GM19328 (cell line): ENCODE data around the gene TPK1.

Experiments
- ATAC-seq: cut with Tn5 transposase; IDR thresholded peaks from one replicate; pipeline ENCODE4 v1.9.1; 2021; ENCODE audit warnings: mild to moderate bottlenecking, moderate library complexity; ENCODE audit not compliant: unreplicated experiment

The TPK1 gene

DNA sequence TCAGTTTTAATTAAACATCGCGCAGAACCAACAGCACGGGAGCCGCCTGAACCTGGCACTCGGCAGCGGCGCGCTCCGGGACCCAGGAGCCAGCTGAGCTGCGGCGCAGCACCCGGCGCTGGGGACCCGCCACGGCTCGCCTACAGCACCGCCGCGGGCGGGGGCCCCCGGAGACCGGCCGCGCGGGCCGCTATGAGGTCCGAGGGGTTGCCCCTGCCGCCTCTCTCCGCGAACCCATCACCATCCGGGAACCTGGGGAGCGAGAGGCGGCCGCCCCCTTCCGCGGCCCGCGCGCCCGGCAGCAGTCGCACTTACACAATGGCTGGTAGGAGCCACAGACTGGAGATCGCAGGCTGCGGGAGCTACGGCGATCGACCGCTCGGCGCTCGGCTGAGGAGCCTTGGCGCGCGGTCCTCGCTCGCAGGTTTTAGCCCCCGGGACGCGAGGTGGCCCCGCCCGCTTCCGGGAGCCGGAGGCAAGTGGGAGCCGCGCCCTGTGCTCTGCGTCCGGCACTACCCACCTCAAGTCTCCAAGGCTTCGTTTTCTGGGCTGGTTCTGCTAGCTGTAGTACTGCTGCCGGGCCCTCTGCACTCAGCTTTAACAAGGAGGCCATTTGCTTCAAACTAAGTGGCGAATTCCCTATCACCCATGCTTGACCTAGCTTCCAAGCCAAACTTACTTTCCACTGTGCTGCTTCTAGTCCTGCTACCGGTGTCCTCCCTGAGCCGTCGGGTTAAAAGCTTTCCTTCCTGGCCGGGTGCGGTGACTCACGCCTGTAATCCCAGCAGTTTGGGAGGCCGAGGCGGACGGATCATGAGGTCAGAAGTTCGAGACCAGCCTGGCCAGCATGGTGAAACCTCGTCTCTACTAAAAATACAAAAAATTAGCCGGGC lies at the start of gene TPK1:
TSS of gene TPK1 (minus strand) at position 402 of the 893 bp plus-strand sequence. CDS start 451 bp downstream, outside the sequence.
- peak; percentile 82 for ATAC-seq

DNA sequence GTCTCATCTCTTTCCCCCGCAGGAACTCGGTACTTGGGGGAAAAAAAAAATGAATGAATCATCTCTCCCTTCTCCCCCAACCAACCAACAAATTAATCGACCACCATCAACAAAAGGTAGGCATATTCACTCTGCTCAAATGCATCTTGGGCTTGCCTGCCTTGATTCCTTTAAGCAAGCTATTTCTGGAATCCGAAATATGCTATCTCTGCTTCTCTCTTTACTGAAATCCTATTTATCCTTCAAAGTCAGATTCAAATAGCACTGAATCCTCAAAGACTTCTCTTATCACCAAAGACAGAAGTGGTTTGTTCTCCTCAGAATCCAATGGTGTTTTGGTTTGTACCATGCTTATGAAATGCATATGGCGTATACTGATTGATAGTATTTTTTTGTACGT lies 49.6 kb upstream of the TPK1 start:
- no peak for ATAC-seq

DNA sequence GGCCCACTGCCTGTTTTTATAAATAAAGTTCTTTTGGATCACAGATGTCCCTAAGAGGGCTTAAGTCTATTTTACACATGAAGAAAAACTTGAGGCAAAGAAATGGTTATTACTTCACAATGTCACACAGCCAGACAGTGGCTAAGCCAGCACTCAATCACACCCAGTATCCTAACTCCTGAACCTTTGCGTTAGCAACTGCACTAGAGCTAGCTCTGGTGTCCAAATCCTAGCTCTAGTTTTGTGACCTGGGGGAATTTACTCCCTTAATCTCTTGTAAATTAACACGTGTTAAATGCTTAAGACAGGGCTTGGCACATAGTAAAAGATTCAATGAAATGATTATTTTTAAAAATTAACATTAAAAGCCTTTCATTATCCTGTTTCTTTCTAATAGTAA lies 49.0 kb upstream of the TPK1 start:
- ATAC-seq, result no peak

DNA sequence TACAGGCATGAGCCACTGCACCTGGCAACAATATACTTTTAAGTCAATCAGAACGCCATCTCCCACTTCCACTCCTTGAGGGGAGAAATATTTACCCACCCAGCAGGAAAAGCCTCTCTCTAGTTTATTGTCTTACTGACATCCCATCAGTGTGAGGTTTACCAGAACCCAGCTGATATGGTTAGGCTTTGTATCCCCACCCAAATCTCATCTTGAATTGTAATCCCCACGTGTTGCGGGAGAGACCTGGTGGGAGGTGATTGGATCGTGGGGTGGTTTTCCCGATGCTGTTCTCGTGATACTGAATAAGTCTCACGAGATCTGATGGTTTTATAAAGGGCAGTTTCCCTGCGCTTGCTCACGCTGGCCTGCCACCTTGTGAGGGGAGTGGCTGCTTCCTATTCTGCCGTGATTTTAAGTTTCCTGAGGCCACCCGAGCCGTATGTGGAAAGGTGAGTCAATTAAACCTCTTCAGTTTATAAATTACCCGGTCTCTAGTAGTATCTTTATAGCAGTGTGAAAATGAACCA lies 37.5 kb upstream of the TPK1 start:
- ATAC-seq, result no peak

DNA sequence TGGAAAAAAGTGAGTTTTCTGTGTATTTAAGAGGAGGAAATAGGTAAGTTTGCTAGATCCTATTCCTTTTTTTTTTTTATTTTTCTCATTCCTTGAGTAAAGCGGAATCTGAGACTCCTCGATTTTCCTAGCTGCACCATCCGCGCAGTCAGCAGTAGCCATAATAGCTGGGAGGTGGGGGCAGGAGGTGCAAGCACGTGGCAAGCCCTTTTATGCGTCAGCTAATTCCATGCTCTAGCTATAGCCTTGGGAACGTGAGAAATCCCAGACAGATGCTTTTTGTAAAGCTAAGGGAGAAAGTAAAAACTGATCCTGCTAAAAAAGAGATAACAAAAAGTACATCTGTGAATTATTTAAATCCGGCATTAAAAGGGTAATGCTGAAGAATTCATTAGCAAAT lies 33.2 kb upstream of the TPK1 start:
- ATAC-seq, result no peak

DNA sequence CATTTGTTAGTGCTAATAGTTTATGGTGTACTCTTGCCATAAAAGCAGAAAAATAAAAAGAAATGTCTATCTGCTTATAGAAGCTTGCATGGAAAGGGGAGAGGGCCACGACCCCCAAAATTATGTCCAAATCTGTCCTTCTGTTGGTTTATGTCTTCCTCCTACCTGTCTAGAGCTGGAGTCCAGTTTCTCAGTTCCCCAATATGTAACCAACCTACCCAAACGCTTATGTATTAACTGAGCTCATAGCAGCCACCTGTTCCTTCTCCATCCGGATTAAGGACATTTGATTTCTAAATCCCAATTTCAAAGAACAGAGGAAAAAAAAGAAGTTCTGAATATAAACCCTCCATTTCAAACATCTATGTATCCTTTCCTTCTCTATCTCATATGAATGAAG lies 30.3 kb upstream of the TPK1 start:
- ATAC-seq, result no peak

DNA sequence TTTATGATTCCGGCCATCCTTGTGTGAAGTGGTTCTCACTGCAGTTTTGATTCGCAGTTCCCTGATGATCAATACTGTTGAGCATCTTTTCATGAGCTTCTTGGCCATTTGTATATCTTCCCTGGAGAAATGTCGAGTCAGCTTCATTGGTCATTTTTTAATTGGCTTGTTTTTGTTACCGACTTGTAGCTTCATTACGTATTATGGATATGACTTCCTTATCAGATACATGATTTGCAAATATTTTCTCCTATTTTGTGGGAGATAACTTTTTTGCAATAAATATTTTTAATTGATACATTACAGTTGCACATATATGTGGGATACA lies 27.4 kb upstream of the TPK1 start:
- ATAC-seq, result no peak

DNA sequence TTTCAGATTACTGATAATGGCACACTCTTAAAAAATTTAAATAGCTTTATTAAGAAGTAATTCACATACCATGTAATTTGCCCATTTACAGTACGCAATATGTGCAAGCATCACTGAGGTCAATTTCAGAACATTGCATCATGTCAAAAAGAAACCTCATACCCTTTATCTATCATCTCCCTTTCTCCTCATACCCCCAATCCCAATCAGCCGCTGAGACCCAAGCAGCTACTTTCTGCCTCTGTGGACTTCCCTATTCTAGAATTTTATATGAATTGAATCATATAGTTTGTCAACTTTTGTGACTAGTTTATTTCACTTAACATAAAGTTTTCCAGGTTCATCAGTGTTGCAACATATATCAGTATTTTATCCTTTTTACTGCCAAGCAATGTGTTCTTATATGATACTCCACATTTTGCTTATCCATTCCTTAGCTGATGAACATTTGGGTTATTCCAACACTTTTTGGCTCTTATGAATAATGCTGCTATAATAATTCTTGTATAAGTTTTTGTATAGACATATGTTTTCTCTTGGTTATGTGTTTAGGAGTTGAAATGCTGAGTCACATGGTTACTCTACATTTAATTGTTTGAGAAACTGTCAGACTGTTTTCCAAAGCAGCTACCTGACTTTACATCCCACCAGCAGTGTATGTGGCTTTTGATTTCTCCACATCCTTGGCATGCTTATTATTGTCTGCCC lies 26.9 kb upstream of the TPK1 start:
- ATAC-seq, result no peak

DNA sequence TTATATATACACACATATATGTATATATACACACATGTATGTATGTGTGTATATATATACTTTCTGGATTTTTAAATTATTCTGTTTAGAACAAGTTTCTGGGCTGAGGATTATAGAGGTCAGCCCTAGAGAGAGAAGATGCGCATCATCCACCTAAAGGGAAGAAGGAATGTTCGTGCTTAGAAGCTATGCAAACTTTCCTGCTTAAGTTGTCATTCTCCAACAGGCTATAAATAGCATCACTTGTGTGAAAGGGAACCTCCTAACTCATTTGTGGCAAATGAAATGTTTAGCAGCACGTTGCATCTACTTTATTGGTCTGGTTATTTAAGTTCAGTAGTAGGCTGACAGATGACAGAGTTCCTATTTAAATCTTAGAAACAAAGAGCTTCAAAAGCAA lies 23.9 kb upstream of the TPK1 start:
- no peak for ATAC-seq

DNA sequence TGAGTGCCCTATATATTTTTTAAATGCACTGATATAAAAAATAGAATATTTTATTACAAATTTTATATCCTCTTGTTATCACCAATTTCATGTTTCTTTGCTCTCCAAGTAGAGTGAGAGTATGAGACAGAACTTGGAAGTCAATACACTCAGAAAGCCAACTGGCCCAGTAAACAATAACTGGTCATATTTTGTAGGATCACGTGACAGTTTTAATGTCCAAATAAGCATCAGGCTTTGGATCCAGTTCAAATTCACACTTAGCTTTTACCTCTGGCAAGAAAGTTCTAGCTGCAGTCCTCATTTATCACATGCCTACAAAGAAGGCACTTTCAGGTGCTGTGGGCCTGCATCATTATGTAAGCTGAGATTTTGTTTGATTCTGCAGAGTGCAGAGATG lies 21.6 kb upstream of the TPK1 start:
- no peak for ATAC-seq

DNA sequence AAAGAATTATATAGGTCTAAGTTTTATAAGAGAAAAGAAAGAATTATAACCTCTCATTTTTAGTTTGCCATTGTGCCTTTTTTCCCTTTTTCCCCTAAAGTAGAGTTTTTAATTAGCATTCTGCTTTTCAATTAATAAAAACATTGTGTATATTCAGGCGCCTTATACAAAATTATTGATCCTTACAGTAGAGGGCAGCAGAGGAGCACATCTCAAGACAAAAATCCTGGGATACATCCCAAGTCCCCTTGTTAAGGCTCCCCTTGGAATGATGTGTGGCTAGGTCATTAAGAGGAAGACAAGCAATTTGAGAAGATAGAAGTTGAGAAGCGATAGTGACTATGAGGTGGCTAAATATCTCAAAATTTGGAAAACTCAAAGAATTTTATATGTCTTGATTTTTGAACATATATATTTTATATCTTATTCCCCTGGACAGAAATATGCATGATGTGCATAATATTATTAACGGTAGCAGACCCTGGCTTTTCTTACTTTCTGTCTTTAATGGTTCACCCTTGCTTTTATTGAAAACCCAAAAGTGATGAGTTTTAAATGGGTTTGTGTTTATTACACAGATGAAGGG lies 19.1 kb upstream of the TPK1 start:
- no peak for ATAC-seq

DNA sequence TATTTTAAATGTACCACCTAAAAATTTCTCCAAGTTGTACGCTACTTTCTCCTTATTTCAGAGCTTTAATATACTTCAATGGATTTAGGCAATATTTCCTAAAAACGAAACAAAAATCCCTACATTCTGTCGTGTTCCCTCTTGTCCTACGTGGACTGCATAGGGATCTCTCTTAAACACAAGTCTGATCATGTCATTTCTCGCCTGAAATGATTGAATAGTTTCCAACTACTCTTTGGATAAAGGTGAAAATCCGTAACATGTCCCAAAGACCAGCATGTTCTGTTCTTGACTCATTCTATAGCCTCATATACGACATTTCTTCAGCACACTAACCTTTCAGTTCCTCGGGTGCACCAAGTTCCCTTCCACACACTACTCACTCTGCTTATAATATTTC lies 17.7 kb upstream of the TPK1 start:
- ATAC-seq, result no peak

DNA sequence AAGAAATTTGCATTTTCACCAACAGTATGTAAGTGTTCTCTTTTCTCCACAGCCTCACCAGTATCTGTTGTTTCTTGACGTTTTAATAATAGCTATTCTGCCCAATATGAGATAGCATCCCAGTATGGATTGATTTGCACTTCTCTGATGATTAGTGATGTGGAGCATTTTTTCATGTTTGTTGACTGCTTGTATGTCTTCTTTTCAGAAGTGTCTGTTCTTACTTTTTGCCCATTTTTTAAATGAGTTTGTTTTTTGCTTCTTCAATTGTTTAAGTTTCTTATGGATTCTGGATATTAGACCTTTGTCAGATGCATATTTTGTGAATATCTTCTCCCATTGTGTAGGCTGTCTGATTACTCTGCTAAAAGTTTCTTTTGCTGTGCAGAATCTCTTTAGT lies 12.2 kb upstream of the TPK1 start:
- no peak for ATAC-seq

DNA sequence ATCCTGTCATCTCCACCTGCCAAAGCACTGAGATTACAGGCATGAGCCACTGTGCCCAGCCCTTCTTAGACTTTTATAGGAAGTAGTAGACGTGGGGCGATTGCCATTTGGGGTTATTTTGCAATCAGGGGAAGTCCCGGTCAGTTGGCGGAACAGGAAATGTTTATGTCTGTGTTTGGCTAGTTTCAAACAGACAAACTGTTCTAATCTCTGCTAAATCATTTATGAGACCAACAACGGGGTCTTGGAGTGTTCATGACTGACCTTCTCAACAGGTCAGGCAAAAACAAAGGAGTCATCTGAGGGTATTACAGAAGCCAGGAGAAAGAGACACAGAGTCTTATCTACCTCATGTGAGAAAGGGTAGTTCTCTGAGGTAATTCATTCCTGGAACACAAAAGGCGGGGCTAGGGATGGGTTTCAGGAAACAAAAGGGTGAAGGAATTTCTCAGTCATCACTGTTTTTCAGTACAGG lies 6.6 kb upstream of the TPK1 start:
- peak; percentile 76 for ATAC-seq

DNA sequence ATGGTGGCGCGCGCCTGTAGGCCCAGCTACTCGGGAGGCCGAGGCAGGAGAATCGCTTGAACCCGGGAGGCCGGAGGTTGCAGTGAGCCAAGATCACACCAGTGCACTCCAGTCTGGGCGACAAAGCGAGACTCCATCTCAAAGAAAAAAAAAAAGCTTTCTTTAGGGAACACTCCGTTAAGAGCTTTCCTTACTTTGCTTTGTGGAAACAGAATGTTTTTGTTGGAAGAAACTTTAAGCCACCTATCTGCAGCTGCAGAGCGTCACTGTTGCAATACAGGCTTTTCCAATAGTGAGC lies 641 bp upstream of the TPK1 start:
- no peak for ATAC-seq

DNA sequence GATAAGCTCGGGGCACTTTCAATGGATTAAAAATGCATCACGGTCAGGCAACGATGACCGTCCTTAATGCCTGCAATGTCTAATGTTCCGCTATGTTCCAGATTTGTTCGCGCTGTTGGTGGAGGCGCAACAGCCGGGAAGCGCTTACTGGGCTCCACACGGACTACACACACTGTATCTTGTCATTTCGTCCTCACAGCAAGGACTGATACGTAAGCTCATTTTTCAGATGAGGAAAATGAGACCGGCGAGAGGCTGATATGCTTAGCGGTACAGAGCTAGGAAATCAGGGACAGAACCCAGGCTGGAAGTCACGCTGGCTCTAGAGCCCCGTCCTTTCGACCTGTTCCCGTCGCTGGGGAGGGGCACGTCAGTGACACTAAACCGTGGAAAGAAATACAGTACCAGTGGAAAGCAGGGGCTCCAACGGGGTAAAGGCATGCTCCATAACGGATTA lies 670 bp downstream of the TPK1 start:
- peak; percentile 32 for ATAC-seq

DNA sequence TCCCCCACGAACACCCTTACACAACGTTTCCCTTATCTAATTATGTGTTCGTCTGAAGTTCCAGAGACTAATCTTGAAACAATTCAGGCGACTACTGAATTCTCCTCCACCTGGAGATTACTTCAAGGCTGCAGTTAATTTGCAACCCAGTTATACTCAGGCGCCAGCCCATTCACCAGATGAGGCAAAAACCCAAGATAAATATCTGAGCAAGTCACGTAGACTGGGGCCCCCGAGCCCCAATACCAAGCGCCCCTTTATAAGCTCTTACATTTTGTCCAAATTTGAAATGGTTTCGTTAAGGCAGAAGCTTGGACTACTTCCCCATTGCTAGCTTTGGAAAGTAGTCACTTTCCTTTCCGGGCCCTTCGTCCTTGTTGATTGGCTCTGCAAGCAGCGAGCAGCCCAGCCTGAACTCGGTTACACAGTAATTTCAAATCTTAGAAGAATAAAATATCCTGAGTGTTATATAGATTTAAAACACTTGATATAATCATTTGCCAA lies 1.2 kb downstream of the TPK1 start:
- ATAC-seq, result peak; percentile 30

DNA sequence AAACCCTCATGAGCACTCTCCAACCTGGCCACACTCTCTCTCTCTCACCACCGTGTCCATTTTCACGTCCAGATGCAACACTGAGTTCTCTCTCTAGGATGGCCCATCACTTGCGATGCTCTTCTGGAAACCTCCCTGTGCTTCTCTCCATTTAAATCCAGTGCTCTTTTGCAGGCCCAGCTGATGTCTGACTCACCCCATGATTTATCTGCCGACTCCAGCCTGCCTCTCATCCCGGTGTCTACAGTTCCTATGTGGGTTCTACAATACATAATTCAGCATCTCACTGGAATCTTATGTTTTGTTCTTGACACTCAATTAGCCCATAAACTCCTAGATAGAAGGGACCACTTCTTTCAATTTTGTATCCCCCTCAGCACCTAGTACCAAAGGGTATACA lies 5.0 kb downstream of the TPK1 start:
- ATAC-seq, result no peak

DNA sequence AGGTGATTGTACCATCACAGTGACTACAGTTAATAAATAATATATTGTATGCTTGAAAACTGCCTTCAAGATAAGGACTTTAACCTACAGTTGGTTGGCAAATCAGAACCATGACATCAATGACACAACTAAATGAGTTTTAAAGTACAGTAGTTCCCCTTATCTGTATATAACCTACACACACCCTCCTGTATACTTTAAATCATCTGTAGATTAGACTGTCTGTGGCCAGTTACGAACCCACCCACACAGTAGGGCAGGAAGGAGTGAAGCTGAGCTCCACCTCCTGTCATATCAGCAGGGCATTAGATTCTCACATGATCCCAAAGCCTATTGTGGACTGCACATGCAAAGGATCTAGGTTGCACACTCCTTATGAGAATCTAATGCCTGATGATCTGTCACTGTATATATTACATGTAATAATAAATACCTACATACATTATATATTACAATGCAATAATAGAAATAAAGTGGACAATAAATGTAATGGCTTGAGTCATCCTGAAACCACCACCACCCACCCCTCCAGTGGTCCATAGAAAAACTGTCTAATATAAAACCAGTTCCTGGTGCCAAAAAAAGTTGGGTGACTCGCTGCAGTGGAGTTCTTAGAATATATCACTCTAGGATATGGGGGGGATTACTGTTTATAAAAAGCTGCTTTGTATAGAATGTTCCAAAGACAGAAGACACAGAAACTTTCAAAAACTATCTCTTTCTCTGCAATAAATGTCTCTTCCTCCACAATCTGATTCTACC lies 5.6 kb downstream of the TPK1 start:
- ATAC-seq, result no peak

DNA sequence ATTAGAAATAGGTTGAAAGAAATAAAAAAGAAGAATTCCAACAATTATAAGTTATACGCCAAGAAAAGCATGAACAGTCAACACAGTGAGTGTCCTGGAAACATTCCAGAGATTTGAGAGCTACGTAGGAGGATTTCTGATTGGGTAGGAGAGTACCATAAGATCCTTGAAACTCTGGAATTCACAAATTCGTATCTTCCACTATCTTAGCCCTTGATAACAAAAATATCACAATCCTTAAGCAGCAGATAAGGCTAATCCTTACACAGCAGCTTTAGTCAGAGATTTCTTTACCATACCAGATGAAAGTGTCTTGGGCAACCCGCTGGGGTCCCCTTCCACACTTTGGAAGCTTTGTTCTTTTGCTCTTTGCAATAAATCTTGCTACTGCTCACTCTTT lies 8.2 kb downstream of the TPK1 start:
- no peak for ATAC-seq

DNA sequence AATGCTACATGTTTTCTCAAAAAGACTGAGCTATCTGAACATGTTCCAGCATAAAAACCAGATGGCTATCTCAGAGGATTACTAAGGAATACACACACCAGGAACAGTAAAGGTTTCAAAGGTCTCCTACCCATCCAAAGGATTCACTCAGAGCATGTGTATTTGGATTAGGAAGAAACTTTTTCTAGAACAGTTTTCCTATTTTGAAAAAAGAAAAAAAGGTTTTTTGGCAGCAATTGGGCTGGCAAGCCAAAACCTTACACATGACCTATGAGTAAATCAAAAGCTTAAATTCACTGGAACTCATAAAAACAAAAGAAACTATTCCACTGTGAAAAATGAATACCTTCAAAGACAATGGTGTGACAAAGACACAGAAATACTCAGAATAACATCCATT lies 9.6 kb downstream of the TPK1 start:
- ATAC-seq, result no peak
